Mesothelial cell of epicardium (in vitro differentiated cells): Measurements from ENCODE around the gene YIF1B. TPM values are rescaled to one million over a fixed set of nuclear protein-coding genes. Genes with fewer than 3 reads are reported as not detected.

Experiments
- DNase-seq, 2 experiments: peaks; one replicate each; pipeline ENCODE4 v3.0.0; 2021; ENCODE audit warnings: low spot score in 2 of 2; ENCODE audit not compliant: unreplicated experiment in 2 of 2
- H3K27ac Mint-ChIP-seq: 2 replicates; pipeline ENCODE4 v1.8.0; 2021; ENCODE audit warnings: mixed read lengths
- H3K27me3 Mint-ChIP-seq: 2 replicates; pipeline ENCODE4 v1.8.0; 2021; ENCODE audit warnings: low read depth, mixed read lengths
- H3K36me3 Mint-ChIP-seq: 2 replicates; pipeline ENCODE4 v1.8.0; 2021; ENCODE audit warnings: mixed read lengths
- H3K4me1 Mint-ChIP-seq: 2 replicates; pipeline ENCODE4 v1.8.0; 2021; ENCODE audit warnings: mixed read lengths
- H3K4me3 Mint-ChIP-seq: 2 replicates; pipeline ENCODE4 v1.8.0; 2021; ENCODE audit warnings: mild to moderate bottlenecking, moderate library complexity, mixed read lengths
- H3K9me3 Mint-ChIP-seq: 2 replicates; pipeline ENCODE4 v1.8.0; 2021; ENCODE audit warnings: mixed read lengths
- CTCF ChIP-seq: fragments of 200-600 bp; sonication (generic); IDR thresholded peaks from one replicate; pipeline ENCODE4 v1.5.0; 2021; ENCODE audit warnings: antibody characterized with exemption; ENCODE audit not compliant: unreplicated experiment
- total RNA-seq: library from RNA; stranded (reverse); gene quantifications from 3 replicates; pipeline ENCODE4 v1.2.1, GENCODE V29; 2021

Gene YIF1B
- total RNA-seq, 1 donor from 2014 or later, result 29.9 TPM

GRCh38 chr19:38307076-38307475, 8.7 kb downstream of the YIF1B start:
- Mint-ChIP-seq H3K27ac (no peak overlapping the region), H3K27me3 (no peaks in the 10 kb centered on the region), H3K9me3 (no peaks in the 10 kb centered on the region), H3K36me3 (peaks cover 3% of the 10 kb centered on the region), H3K4me1 (peaks cover 4% of the 10 kb centered on the region), H3K4me3 (no peak overlapping the region)
- DNase-seq, result no peak
- TF ChIP-seq CTCF, result no peak

- Mint-ChIP-seq H3K4me3 (no peak overlapping the region), H3K27me3 (no peaks in the 10 kb centered on the region), H3K4me1 (peaks cover 4% of the 10 kb centered on the region), H3K36me3 (peaks cover 3% of the 10 kb centered on the region), H3K27ac (no peak overlapping the region), H3K9me3 (no peaks in the 10 kb centered on the region)
- no peak for DNase-seq
- TF ChIP-seq CTCF, result no peak
Observed at GRCh38 chr19:38306236-38306635, 9.5 kb downstream of the YIF1B start.

- H3K9me3 Mint-ChIP-seq, result no peaks in the 10 kb centered on the region
- H3K27me3 Mint-ChIP-seq, result no peaks in the 10 kb centered on the region
- no peak for TF ChIP-seq CTCF
- no peak overlapping the region for H3K27ac Mint-ChIP-seq
- DNase-seq, result no peak
- H3K36me3 Mint-ChIP-seq, result peaks cover 3% of the 10 kb centered on the region
- H3K4me3 Mint-ChIP-seq, result peak overlapping the region; percentile 41
- H3K4me1 Mint-ChIP-seq, result peaks cover 11% of the 10 kb centered on the region
Observed at GRCh38 chr19:38304866-38305429, 10.8 kb downstream of the YIF1B start.

- no peak for TF ChIP-seq CTCF
- no peaks in the 10 kb centered on the region for H3K9me3 Mint-ChIP-seq
- peaks cover 3% of the 10 kb centered on the region for H3K36me3 Mint-ChIP-seq
- no peak for DNase-seq
- no peak overlapping the region for H3K27ac Mint-ChIP-seq
- no peaks in the 10 kb centered on the region for H3K27me3 Mint-ChIP-seq
- H3K4me3 Mint-ChIP-seq, result peak overlapping the region; percentile 28
- H3K4me1 Mint-ChIP-seq, result peaks cover 11% of the 10 kb centered on the region
Observed at GRCh38 chr19:38304352-38304865, 11.3 kb downstream of the YIF1B start.

- Mint-ChIP-seq H3K27ac (no peak within 1 kb of the TSS), H3K4me3 (peak within 1 kb of the TSS; percentile 41), H3K27me3 (no peaks in the 10 kb centered on the region), H3K4me1 (peaks cover 15% of the 10 kb centered on the region), H3K9me3 (no peaks in the 10 kb centered on the region), H3K36me3 (peaks cover 3% of the 10 kb centered on the region)
- no peak for TF ChIP-seq CTCF
- no peak for DNase-seq
Observed at GRCh38 chr19:38303517-38304351, 12.0 kb downstream of the YIF1B start, which contains the start of gene C19orf33. TSS of gene C19orf33 (plus strand) at chr19:38304251. CDS start at chr19:38304262, 11 bp downstream.
